ENCODE data around the gene FAU.

FAU gene

GRCh38 chr11:65136515-65137096, 14.7 kb upstream of the FAU start:
- DNase-seq (ENCODE audit: low read depth in 3 of 3, low spot score in 1 of 3): no peak

- DNase-seq (ENCODE audit: low read depth in 3 of 3, low spot score in 1 of 3): no peak
Observed at GRCh38 chr11:65135633-65136145, 13.8 kb upstream of the FAU start.

GRCh38 chr11:65134952-65135632, 13.2 kb upstream of the FAU start:
- peak; percentile 54 to 64 (median 62) for DNase-seq (ENCODE audit: low read depth in 3 of 3, low spot score in 1 of 3)

DNA sequence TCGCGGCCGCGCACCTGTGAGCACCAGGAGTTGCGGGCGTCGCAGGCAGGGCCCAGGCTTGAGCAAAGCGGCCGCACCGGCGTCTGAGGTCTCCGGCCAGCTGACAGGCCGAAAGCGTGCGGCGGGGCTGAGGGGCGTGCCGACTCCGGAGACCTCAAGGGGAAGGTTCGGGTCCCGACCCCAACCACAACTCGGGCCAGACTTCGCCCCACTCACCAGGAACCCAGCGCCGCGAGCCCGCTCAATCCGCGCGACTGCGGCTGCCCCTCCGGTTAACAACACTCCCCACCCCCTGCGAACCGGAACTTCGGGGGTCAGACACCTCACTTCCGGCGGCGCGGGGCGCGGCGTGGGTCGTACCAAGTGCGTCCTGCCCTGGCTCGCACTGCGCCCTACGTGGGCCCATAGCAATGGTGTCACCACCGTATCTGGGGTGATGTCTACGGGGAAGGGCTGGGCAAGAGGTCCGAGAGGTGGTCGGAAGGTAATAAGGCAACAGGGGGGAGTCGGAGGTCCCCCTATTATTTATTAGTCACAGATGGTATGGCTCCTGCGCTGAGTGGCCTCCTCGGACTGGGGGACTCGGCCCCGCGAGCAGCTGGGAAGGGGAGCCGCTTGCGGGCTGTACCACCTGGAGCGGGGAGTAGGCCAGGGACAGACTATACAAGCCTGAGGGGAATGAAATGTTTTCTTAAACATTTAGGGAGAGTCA, 12.5 kb upstream of the FAU start, which contains the start of gene SYVN1:
TSS of gene SYVN1 (minus strand) at position 280 of the 712 bp plus-strand sequence. CDS start 918 bp downstream, outside the sequence.
- DNase-seq (ENCODE audit: low read depth in 3 of 3, low spot score in 1 of 3): peak; percentile 76 to 84 (median 78)

GRCh38 chr11:65133724-65134123, 11.8 kb upstream of the FAU start:
- DNase-seq (ENCODE audit: low read depth in 3 of 3, low spot score in 1 of 3): no peak

- peak in 1 of 3 donors; percentile 47 for DNase-seq (ENCODE audit: low read depth in 3 of 3, low spot score in 1 of 3)
Observed at GRCh38 chr11:65132988-65133700, 11.2 kb upstream of the FAU start.

- no peak for DNase-seq (ENCODE audit: low read depth in 3 of 3, low spot score in 1 of 3)
Observed at GRCh38 chr11:65132238-65132987, 10.5 kb upstream of the FAU start.

GRCh38 chr11:65131895-65132237, 9.9 kb upstream of the FAU start:
- no peak for DNase-seq (ENCODE audit: low read depth in 3 of 3, low spot score in 1 of 3)

- no peak for DNase-seq (ENCODE audit: low read depth in 3 of 3, low spot score in 1 of 3)
Observed at GRCh38 chr11:65131417-65131776, 9.5 kb upstream of the FAU start.

- no peak for DNase-seq (ENCODE audit: low read depth in 3 of 3, low spot score in 1 of 3)
Observed at GRCh38 chr11:65130631-65131416, 8.9 kb upstream of the FAU start.

DNA sequence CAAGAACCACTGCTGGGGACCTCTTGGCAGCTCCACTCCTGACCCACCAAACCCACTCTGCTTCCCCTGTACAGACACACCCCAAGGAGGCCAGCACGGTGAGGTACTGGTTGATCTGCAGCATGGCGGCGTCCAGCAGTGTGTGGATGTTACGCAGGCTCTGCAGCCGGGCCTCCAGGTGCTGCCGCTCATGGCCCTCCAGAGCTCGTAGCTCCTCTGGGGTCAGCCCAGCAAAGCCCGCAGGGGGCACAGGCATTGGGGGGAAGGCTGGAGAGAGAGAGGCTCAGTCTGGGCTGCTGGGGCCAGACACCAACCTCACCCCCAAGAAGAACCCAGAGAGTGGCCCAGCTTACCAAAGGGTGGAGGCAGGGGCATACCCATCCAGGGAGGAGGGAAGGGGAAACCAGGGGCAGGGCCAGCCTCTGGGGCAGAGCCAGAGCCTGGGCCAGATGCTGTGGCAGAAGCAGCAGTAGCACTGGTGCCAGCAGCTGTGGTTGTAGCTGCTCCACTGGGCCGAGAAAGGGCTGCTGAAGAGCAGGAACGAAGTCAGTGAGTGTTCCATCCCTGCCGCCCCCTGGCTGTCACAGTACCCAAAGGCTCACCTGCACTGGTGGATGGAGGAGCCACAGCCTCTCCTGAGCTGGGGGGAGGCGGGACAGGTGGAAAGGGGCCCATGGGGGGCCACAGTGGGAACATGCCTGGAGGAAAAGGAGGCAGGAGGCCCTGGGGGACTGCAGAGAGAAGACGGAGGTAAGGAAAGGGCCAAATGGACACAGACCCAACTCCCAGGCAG, 7.9 kb upstream of the FAU start:
- DNase-seq (ENCODE audit: low read depth in 3 of 3, low spot score in 1 of 3): no peak

- DNase-seq (ENCODE audit: low read depth in 3 of 3, low spot score in 1 of 3): no peak
Observed at GRCh38 chr11:65128182-65129145, 6.5 kb upstream of the FAU start.

GRCh38 chr11:65127473-65128181, 5.7 kb upstream of the FAU start:
- no peak for DNase-seq (ENCODE audit: low read depth in 3 of 3, low spot score in 1 of 3)

DNA sequence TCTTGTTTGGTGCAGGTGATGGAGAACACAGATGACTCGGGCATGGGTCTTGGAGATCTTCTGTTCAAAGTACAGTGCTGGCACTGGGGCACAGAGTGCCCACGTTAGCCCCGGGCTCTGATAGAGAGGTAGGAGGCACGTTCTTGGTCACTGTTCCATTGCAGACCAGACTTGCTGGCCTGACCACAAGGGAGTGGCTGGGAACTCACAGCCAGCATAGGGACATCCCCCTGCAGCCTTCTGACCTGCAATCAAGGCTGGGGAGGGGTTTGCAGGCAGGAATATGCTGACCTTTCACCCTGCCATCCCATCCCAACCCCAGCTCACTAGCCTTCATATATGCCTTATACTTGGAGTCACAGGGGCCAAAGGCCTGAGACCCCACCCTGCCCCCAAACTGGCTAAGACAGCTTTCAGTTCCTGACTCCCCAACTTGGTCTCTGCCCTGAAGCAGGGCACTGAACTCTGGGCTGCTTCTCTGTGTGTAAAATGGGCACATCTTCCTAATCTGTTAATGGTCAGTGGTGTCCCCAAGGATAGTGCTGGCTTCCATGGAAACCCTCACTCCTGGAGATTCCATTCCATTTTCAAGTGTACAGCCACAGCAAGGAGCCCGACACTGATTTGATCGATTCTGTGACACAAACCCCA, 4.8 kb upstream of the FAU start:
- no peak for DNase-seq (ENCODE audit: low read depth in 3 of 3, low spot score in 1 of 3)

GRCh38 chr11:65125197-65126056, 3.5 kb upstream of the FAU start:
- no peak for DNase-seq (ENCODE audit: low read depth in 3 of 3, low spot score in 1 of 3)

Measured in stimulated activated CD4-positive, alpha-beta T cell treated with anti-CD3 and anti-CD28 coated beads, TNF-alpha, amount 100 ng/mL, for 1 hour (primary cell).